Naive B cell (primary cell): Measurements from ENCODE around the gene CTNS. TPM values are rescaled to one million over a fixed set of nuclear protein-coding genes. Genes with fewer than 3 reads are reported as not detected.
"Not testable (repeated sequence)": the region's sequence is repeated elsewhere in the genome, so short reads cannot be mapped to it uniquely, and the experiment has no call there.

ENCODE experiments used
- ATAC-seq, 2 donors: fragments of 150-1000 bp; cut with Tn5 transposase; 2 replicates each; pipeline ENCODE4 v1.10.0; 2021; ENCODE audit warnings: low read depth in 2 of 2, mild to moderate bottlenecking in 2 of 2, moderate library complexity in 2 of 2
- DNase-seq: peaks from one replicate; pipeline ENCODE4 v3.0.0; 2022
- H3K27ac Mint-ChIP-seq, 6 donors: one replicate each; pipeline ENCODE4 v1.8.0; 2020 to 2022; ENCODE audit warnings: mild to moderate bottlenecking in 6 of 6, mixed read lengths in 6 of 6, moderate library complexity in 5 of 6, inconsistent platforms in 2 of 6
- H3K27me3 Mint-ChIP-seq, 3 donors: one replicate each; pipeline ENCODE4 v1.8.0; 2021 to 2022; ENCODE audit warnings: mixed read lengths in 3 of 3, mild to moderate bottlenecking in 1 of 3
- H3K36me3 Mint-ChIP-seq, 2 donors: one replicate each; pipeline ENCODE4 v1.8.0; 2020 to 2022; ENCODE audit warnings: mixed read lengths in 2 of 2, inconsistent platforms in 1 of 2, mild to moderate bottlenecking in 1 of 2
- H3K4me1 Mint-ChIP-seq, 3 donors: one replicate each; pipeline ENCODE4 v1.8.0; 2020 to 2022; ENCODE audit warnings: mixed read lengths in 3 of 3, inconsistent platforms in 1 of 3, mild to moderate bottlenecking in 1 of 3, moderate library complexity in 1 of 3
- H3K4me3 Mint-ChIP-seq, 8 donors: one replicate each; pipeline ENCODE4 v1.8.0; 2020 to 2022; ENCODE audit warnings: mild to moderate bottlenecking in 8 of 8, mixed read lengths in 8 of 8, moderate library complexity in 8 of 8, inconsistent platforms in 2 of 8
- H3K9me3 Mint-ChIP-seq, 7 donors: one replicate each; pipeline ENCODE4 v1.8.0; 2020 to 2022; ENCODE audit warnings: mixed read lengths in 7 of 7, mild to moderate bottlenecking in 5 of 7, inconsistent platforms in 2 of 7, moderate library complexity in 1 of 7
- polyA plus RNA-seq, 6 donors: library from polyadenylated mRNA; unstranded; fragments of 300-500 nt; fragmentation: Illumina TruSeq; gene quantifications; one replicate each; pipeline ENCODE4 v1.2.3, GENCODE V29; 2021; ENCODE audit warnings: low read depth in 6 of 6

CTNS gene
- polyA plus RNA-seq, 6 donors from 2014 or later = 9.2 to 14.5 (median 10.2) TPM

DNA sequence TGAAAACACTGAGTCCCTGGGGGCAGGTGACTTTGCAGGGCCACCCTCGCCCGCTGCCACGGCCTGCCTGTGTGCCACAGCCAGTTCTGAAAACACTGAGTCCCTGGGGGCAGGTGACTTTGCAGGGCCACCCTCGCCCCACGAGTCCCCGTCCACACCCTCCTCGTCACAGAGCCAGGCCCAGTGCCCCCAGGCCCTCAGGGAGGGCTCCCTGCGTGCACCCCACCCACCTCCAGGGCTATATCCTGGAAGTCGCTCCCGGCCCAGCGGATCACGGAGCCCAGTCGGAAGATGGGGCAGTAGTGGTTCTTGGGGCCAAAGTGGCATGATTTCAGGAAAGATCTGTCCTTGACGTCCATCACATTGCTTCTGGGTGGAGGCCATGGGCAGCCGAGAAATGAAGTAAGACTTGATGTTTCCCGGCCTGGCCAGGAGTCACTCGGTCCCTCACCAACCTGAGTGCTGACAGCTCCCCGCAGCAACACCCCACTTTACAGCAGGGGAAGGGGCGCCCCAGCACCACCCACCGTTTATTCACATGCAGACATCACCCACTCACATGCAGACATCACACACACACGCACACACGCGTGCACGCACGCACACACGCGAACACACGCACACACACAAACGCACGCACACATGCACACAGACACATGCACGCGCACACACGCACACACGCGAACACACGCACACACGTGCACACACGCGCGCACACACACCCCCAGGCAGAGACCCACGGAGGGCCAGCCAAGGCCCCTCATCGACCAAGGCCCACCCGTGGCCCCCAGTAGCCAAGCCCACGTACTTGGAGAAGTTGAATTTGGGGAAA lies 52.9 kb downstream of the CTNS start:
- peak; percentile 19 for DNase-seq
- Mint-ChIP-seq H3K4me3 (peak overlapping the region; percentile 79 to 96 (median 88)), H3K4me1 (peaks cover 43 to 65% (median 51%) of the 10 kb centered on the region in 3 donors), H3K27ac (peak overlapping the region; percentile 72 to 97 (median 90)), H3K27me3 (no peaks in the 10 kb centered on the region), H3K9me3 (no peaks in the 10 kb centered on the region), H3K36me3 (peaks cover 9 to 14% of the 10 kb centered on the region in 2 donors)
- no peak for ATAC-seq

DNA sequence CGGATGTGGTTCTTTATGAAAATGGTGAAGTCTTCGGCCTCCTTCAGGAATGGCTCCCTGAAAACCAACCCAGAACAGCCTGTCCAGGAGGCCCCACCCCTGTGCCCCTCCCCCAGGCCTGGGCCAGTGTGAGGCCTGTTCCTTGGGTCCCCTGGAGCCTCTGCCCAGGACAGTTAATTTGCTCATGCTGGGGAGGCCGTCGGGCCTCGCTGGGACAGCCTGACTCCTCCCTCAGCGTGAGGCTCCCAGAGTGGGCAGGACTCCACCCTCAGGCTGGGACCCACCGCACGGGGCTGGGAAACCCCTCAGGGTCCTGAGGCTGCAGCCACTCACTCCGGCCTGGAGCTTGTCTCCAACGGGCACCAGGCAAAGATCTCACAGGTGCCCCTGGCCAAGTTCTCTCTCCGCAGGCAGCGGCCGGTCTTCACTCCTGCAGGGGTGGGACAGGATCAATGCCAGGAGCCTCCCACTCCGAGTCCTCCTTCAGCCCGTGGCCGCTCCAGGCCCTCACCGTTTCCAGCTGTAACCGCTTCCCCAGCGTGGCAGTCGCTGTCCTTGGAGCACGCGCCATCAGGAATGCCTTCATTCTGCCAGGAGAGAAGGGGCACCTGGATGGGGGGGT lies 53.6 kb downstream of the CTNS start:
- Mint-ChIP-seq H3K4me3 (peak overlapping the region; percentile 79 to 98 (median 88)), H3K9me3 (no peaks in the 10 kb centered on the region), H3K36me3 (peaks cover 14% of the 10 kb centered on the region in 2 donors), H3K4me1 (peaks cover 44 to 59% (median 48%) of the 10 kb centered on the region in 3 donors), H3K27me3 (no peaks in the 10 kb centered on the region), H3K27ac (peak overlapping the region in 5 of 6 donors; percentile 81 to 97 (median 95))
- ATAC-seq (no peak), DNase-seq (no peak)

DNA sequence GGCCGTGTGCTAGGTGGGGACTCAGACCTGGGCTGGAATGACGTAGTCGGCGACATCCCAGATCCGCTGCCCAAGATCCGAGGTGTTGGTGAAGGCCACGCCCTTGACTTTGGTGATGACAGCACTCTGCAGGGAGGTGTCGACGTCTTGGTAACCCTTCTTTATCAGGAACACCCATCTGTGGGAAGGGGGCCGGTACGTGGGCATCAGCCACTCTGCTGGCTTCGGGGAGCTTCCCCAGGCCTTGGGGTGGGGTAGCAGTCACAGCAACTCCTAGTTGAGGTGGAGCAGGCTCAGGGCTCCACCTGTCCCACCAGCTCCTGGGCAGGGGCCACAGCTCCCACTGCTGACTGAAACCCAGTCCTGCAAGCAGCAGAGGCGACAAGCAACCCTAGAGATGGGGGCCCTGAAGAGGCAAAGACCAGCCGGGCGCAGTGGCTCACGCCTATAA lies 55.1 kb downstream of the CTNS start:
- peaks cover 14 to 21% of the 10 kb centered on the region in 2 donors for H3K36me3 Mint-ChIP-seq
- H3K4me3 Mint-ChIP-seq = peak overlapping the region; percentile 75 to 99 (median 90)
- H3K27me3 Mint-ChIP-seq = no peaks in the 10 kb centered on the region
- ATAC-seq = no peak
- no peaks in the 10 kb centered on the region for H3K9me3 Mint-ChIP-seq
- H3K27ac Mint-ChIP-seq = peak overlapping the region in 5 of 6 donors; percentile 44 to 95 (median 95)
- DNase-seq = no peak
- peaks cover 46 to 61% (median 52%) of the 10 kb centered on the region in 3 donors for H3K4me1 Mint-ChIP-seq

DNA sequence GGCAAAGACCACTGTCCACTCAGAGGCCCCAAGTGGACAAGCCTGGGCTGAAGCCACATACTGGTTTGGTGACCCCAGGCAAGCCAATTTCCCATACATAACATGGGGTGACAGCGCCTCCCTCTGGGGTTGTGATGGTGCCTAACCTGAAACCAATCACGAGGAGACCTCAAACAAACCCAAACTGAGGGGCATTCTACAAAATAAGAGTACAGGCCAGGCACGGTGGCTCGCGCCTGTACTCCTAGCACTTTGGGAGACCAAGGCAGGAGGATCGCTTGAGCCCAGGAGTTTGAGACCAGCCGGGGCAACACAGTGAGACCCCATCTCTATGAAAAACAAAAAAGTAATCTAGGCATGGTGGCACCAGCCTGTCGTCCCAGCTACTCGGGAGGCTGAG lies 55.8 kb downstream of the CTNS start:
- Mint-ChIP-seq H3K4me3 (peak overlapping the region; percentile 92 to 99 (median 98)), H3K4me1 (peaks cover 46 to 67% (median 59%) of the 10 kb centered on the region in 3 donors), H3K27ac (peak overlapping the region in 4 of 6 donors; percentile 79 to 95 (median 94)), H3K27me3 (no peaks in the 10 kb centered on the region), H3K9me3 (no peaks in the 10 kb centered on the region), H3K36me3 (peaks cover 14 to 21% of the 10 kb centered on the region in 2 donors)
- no peak for DNase-seq
- ATAC-seq = no peak

DNA sequence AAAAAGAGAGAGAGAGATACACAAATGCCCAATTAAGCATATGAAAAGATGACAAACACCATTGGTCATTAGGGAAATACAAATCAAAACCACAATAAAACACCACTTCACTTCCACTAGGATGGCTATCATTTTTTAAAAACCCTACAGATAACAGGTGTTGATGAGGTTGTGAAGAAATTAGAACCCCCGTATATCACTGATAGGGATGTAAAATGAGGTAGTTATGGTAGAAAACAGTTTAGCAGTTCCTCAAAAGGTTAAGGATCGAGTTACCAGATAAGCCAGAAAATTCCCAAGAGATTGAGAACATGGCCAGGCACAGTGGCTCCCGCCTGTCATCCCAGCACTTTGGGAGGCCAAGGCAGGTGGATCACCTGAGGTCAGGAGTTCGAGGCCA lies 56.6 kb downstream of the CTNS start:
- H3K27me3 Mint-ChIP-seq = no peaks in the 10 kb centered on the region
- peak overlapping the region; percentile 80 to 96 (median 94) for H3K27ac Mint-ChIP-seq
- DNase-seq (peak; percentile 27), ATAC-seq (no peak)
- H3K4me3 Mint-ChIP-seq = peak overlapping the region; percentile 92 to 99 (median 98)
- peaks cover 13 to 21% of the 10 kb centered on the region in 2 donors for H3K36me3 Mint-ChIP-seq
- peaks cover 42 to 72% (median 64%) of the 10 kb centered on the region in 3 donors for H3K4me1 Mint-ChIP-seq
- no peaks in the 10 kb centered on the region for H3K9me3 Mint-ChIP-seq

DNA sequence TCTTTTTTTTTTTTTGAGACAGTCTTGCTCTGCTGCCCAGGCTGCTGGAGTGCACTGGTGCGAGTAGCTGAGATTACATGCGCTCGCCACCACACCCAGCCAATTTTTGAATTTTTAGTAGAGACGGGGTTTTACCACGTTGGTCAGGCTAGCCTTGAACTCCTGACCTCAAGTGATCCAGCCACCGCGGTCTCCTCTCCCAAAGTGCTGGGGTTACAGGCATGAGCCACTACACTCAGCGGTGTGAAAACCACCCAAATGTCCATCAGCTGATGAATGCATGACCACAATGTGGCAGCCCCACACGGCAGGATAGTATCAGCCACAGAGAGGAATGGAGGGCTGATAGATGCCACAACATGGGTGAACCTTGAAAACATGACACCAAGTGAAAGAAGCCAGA lies 57.3 kb downstream of the CTNS start:
- H3K27ac Mint-ChIP-seq = peak overlapping the region; percentile 95 to 99 (median 98)
- peaks cover 8 to 15% of the 10 kb centered on the region in 2 donors for H3K36me3 Mint-ChIP-seq
- peak; percentile 81 for DNase-seq
- H3K27me3 Mint-ChIP-seq = no peaks in the 10 kb centered on the region
- no peaks in the 10 kb centered on the region for H3K9me3 Mint-ChIP-seq
- peaks cover 35 to 71% (median 64%) of the 10 kb centered on the region in 3 donors for H3K4me1 Mint-ChIP-seq
- ATAC-seq = peak; percentile 63 to 67
- H3K4me3 Mint-ChIP-seq = peak overlapping the region; percentile 95 to 99 (median 98)

DNA sequence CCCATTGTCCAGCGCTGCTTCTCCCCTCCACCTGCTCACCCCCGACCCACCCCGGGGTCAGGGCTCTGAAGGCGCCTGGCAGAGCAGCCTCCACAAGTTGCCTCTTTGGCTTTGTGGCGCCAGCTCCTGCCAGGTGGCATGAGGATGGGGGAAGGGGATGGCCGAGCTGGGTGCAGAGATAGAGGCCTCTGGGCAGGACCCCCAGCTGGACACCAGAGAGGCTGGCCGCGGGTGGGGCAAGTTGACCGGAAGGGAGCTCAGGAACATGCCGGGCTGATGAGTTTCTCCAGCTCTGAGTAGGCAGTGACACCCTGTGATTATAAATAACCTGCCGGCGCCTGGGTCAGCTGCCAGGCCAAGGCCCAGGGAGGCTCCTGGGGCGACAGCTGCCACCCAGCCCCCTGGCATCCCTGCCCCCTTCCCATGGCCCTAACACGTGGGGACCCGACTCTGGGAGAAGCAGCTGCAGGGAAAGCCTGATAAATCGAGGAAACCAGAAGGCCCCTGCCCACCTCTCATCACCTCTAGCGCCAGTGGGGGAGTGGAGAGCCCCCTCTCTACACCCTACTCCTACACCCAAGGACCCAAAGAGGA lies 58.7 kb downstream of the CTNS start:
- H3K9me3 Mint-ChIP-seq = peaks cover 0 to 2% (median 0%) of the 10 kb centered on the region in 7 donors
- peaks cover 3 to 15% of the 10 kb centered on the region in 2 donors for H3K36me3 Mint-ChIP-seq
- H3K27ac Mint-ChIP-seq = peak overlapping the region in 5 of 6 donors; percentile 51 to 99 (median 96)
- ATAC-seq (peak; percentile 3), DNase-seq (peak; percentile 39)
- H3K27me3 Mint-ChIP-seq = no peaks in the 10 kb centered on the region
- H3K4me1 Mint-ChIP-seq = peaks cover 30 to 74% (median 68%) of the 10 kb centered on the region in 3 donors
- peak overlapping the region; percentile 95 to 99 (median 98) for H3K4me3 Mint-ChIP-seq

DNA sequence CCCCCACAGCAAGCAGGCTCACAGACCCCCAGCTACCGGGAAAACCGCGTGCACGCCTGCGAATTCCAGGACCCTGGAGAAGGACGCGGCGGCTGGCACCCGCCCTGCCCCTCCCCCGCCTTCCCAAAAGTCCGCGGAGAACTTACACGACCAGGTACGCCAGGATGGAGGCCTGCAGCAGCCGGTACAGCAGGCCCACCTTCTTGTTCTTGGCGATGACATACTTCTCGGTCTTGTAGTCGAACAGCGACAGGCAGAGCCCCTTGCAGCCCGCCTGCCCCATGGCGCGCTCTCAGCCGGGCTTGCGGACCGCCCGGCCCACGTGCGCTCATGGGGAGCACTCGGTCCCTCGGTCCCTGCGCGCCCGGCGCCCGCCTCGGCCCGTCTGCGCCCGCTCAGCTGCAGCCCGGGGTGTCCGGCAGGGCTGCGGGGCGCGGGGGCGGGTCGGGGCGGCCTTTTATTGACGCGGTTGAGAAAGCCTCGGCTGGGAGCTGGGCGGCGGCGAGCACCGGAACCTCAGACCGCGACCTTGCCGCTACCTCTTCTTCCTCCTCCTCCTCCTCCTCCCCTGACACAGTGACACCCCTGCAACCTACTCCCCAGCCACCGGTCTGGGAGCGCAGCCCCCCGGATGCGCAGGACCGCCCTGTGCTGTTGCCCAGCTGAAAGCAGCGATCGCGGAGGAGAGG lies 59.3 kb downstream of the CTNS start, which contains the start of gene P2RX5:
P2RX5 (minus strand) TSS at position 433 of the 689 bp plus-strand sequence; CDS start at position 283, 150 bp downstream.
- peak; percentile 69 for DNase-seq
- Mint-ChIP-seq H3K9me3 (peaks cover 0 to 2% (median 0%) of the 10 kb centered on the region in 7 donors), H3K27me3 (no peaks in the 10 kb centered on the region), H3K36me3 (peaks cover 3 to 15% of the 10 kb centered on the region in 2 donors), H3K4me1 (peaks cover 26 to 74% (median 68%) of the 10 kb centered on the region in 3 donors), H3K27ac (peak within 1 kb of the TSS; percentile 95 to 99 (median 99)), H3K4me3 (peak within 1 kb of the TSS; percentile 95 to 100 (median 99))
- ATAC-seq = peak; percentile 55 to 61

DNA sequence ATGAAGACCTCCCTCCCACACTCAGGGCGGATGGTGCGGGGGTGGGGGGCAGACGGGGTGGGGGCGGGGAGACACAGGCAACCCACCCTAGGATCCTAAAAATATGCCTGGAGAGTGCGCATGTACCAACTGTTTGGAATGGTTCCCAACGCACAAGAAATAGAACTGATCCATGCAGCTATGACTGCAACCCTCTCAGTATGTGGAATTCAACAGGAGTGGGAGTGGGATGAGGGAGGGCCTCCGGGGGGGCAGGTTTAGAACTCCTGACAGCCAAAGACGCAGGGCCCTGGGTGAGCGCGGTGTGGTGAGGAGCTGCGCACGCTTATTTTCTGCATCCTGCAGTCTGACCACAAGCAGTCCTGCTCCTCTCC lies 60.5 kb downstream of the CTNS start:
- Mint-ChIP-seq H3K36me3 (peaks cover 3 to 15% of the 10 kb centered on the region in 2 donors), H3K4me3 (peak overlapping the region; percentile 80 to 100 (median 98)), H3K4me1 (peaks cover 22 to 65% (median 64%) of the 10 kb centered on the region in 3 donors), H3K27me3 (no peaks in the 10 kb centered on the region), H3K27ac (peak overlapping the region in 2 of 6 donors; percentile 47 to 95), H3K9me3 (peaks cover 0 to 2% (median 0%) of the 10 kb centered on the region in 7 donors)
- DNase-seq = no peak
- no peak for ATAC-seq

DNA sequence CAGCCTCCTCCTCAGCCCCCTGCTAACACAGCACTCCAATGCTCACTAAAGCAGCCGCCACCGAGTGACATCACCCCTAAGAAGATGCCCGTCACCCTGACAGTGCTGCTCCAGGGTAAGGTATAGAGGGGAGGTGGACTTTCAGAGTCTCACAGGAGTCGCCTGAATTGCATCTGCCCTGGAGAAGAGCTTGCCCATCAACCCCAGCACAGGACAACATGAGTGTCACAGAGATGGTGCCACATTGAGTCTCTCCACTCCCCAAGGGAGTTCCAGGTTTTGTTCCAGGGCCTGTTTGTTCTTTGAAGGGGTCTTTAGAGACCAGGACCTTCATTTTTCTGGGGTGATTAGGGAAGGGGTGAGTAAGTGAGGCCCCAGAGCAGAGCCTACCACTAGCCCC lies 61.6 kb downstream of the CTNS start:
- Mint-ChIP-seq H3K27me3 (no peaks in the 10 kb centered on the region), H3K4me1 (peaks cover 21 to 66% (median 64%) of the 10 kb centered on the region in 3 donors), H3K36me3 (peaks cover 8 to 15% of the 10 kb centered on the region in 2 donors), H3K27ac (peak overlapping the region in 1 of 6 donors; percentile 69), H3K9me3 (peaks cover 0 to 7% (median 0%) of the 10 kb centered on the region in 7 donors), H3K4me3 (peak overlapping the region in 6 of 8 donors; percentile 9 to 98 (median 82))
- DNase-seq (no peak), ATAC-seq (no peak)

DNA sequence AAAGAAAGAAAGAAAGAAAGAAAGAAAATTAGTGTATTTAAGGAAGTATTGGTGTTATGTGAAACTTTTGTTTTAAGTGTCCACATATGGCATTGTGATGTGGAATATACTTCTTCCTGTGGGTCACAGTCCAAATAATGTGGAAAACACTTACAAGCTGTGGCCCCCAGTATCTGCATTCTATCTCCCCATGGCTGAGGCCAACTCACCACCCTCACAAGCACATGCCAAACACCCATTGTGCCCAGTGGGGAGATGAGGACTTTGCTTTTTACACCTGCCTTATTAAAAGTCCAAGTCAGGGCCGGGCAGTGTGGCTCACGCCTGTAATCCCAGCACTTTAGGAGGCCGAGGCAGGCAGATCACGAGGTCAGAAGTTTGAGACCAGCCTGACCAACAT lies 63.4 kb downstream of the CTNS start:
- Mint-ChIP-seq H3K4me1 (peaks cover 10 to 68% (median 63%) of the 10 kb centered on the region in 3 donors), H3K27me3 (no peaks in the 10 kb centered on the region), H3K9me3 (peaks cover 0 to 7% (median 0%) of the 10 kb centered on the region in 7 donors), H3K27ac (no peak overlapping the region), H3K36me3 (peaks cover 4 to 8% of the 10 kb centered on the region in 2 donors), H3K4me3 (no peak overlapping the region)
- DNase-seq (no peak), ATAC-seq (no peak)

DNA sequence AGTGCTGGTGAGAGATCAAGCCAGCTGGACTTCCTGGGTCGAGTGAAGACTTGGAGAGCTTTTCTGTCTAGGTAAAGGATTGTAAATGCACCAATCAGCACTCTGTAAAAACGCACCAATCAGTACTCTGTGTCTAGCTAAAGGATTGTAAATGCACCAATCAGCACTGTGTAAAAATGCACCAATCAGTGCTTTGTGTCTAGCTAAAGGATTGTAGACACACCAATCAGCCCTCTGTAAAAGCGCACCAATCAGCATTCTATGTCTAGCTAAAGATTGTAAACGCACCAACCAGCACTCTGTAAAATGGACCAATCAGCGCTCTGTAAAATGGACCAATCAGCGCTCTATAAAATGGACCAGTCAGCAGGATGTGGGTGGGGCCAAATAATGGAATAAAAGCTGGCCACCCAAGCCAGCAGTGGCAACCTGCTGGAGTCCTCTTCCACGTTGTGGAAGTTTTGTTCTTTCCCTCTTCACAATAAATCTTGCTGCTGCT lies 65.5 kb downstream of the CTNS start:
- H3K36me3 Mint-ChIP-seq, ATAC-seq, H3K27me3 Mint-ChIP-seq, H3K9me3 Mint-ChIP-seq, DNase-seq, H3K27ac Mint-ChIP-seq: not testable (repeated sequence)
- H3K4me3 Mint-ChIP-seq = peak overlapping the region in 1 of 8 donors; percentile 70
- H3K4me1 Mint-ChIP-seq = peaks cover 12 to 75% (median 61%) of the 10 kb centered on the region in 3 donors
